ENCODE data around the gene SLC19A1. TPM values are rescaled to one million over a fixed set of nuclear protein-coding genes. Genes with fewer than 3 reads are reported as not detected.
"Not testable (repeated sequence)": the region's sequence is repeated elsewhere in the genome, so short reads cannot be mapped to it uniquely, and the experiment has no call there.

The SLC19A1 gene
- total and polyA plus RNA-seq, 2 donors: 3.5 to 8.9 TPM

- WGBS: 90% methylated on average over 12 of the region's 12 CpGs
- Histone ChIP-seq H3K27ac (ENCODE audit: low read depth in 1 of 2, low read length in 1 of 2) (no peak overlapping the region), H3K4me3 (ENCODE audit: low read length in 2 of 2) (no peak overlapping the region), H3K9me3 (ENCODE audit: control insufficient read depth in 2 of 2, insufficient read depth in 1 of 2, low read length in 1 of 2) (peaks cover 0 to 6% of the 10 kb centered on the region in 2 donors), H3K36me3 (ENCODE audit: control insufficient read depth in 2 of 2, insufficient read depth in 2 of 2, low read length in 1 of 2) (peaks cover 39 to 42% of the 10 kb centered on the region in 2 donors), H3K4me1 (ENCODE audit: control insufficient read depth in 2 of 2, insufficient read depth in 2 of 2, low read length in 2 of 2) (peaks cover 5 to 38% of the 10 kb centered on the region in 2 donors), H3K27me3 (ENCODE audit: control insufficient read depth in 2 of 2, insufficient read depth in 1 of 2, low read length in 1 of 2) (no peaks in the 10 kb centered on the region)
- DNase-seq (ENCODE audit: low read depth in 6 of 9, low spot score in 9 of 9): no peak
These were observed 8.8 kb downstream of the SLC19A1 start for GRCh38 chr21:45533361-45533845.

DNA sequence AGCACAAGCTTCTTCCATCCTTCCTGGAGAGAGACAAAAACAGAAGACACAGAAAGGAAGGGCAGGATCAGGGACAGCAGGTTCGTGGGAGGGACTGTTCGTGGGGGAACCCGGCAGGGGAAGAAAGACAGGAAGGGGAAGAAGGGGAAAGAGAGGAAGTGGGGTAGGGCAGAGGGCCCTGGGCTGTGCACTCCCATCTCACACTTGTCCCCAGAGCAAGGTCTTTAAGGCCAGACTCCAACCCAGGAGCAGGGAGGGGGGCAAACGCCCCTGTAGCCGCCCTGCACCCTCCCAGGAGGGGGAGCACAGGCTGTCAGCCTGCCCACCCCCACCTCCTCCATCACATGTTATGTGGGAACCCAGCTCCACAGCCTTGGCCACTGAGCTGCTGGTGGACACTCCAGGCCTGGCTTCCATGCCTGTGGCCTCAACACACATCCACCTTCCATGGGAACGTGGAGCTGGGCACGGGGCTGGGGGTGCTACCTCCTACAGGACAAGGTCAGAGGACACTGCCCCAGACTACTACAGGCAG lies 9.3 kb downstream of the SLC19A1 start:
- Histone ChIP-seq H3K4me1 (ENCODE audit: control insufficient read depth in 2 of 2, insufficient read depth in 2 of 2, low read length in 2 of 2) (peaks cover 5 to 38% of the 10 kb centered on the region in 2 donors), H3K27me3 (ENCODE audit: control insufficient read depth in 2 of 2, insufficient read depth in 1 of 2, low read length in 1 of 2) (no peaks in the 10 kb centered on the region), H3K36me3 (ENCODE audit: control insufficient read depth in 2 of 2, insufficient read depth in 2 of 2, low read length in 1 of 2) (peaks cover 44% of the 10 kb centered on the region in 2 donors), H3K27ac (ENCODE audit: low read depth in 1 of 2, low read length in 1 of 2) (no peak overlapping the region), H3K9me3 (ENCODE audit: control insufficient read depth in 2 of 2, insufficient read depth in 1 of 2, low read length in 1 of 2) (peaks cover 0 to 6% of the 10 kb centered on the region in 2 donors), H3K4me3 (ENCODE audit: low read length in 2 of 2) (no peak overlapping the region)
- WGBS: 56% methylated on average over 7 of the region's 7 CpGs
- DNase-seq (ENCODE audit: low read depth in 6 of 9, low spot score in 9 of 9): no peak

DNA sequence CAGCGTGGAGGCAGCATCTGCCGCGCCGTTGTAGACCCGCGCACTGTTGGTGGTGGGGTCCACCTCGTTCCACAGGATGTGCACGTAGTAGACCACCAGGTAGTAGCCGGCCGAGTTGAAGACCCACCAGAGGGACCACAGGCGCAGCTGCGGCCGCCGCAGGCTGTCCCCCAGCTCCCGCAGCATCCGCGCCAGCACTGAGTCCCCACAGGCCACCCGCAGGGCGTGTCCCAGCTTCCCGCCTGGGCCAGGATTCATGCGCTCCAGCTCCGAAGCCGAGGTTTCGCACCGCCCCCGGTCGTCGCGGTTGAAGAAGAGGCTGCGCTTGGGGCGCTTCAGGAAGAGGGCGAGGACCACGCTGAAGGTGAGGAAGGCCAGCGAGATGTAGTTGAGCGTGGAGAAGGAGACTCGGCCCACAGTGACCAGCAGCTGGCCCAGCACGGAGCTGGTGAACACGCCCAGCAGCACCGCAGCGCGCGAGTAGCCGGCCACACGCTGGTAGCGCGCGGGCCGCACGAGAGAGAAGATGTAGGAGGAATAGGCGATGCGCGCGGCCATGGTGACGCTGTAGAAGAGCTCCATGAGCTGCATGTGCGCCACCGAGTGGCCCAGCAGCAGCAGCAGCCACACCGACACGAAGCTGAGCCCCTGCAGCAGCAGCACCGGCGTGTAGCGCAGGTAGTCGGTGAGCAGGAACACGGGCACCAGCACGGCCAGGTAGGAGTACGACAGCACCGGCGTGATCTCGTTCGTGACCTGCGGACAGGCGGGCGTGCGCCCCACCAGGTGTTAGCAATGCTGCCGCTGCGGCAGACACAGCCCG lies 10.6 kb downstream of the SLC19A1 start:
- H3K9me3 ChIP-seq (ENCODE audit: control insufficient read depth in 2 of 2, insufficient read depth in 1 of 2, low read length in 1 of 2): peaks cover 0 to 6% of the 10 kb centered on the region in 2 donors
- H3K36me3 ChIP-seq (ENCODE audit: control insufficient read depth in 2 of 2, insufficient read depth in 2 of 2, low read length in 1 of 2): peaks cover 43 to 45% of the 10 kb centered on the region in 2 donors
- no peak overlapping the region for H3K4me3 ChIP-seq (ENCODE audit: low read length in 2 of 2)
- H3K27ac ChIP-seq (ENCODE audit: low read depth in 1 of 2, low read length in 1 of 2): no peak overlapping the region
- no peak for DNase-seq (ENCODE audit: low read depth in 6 of 9, low spot score in 9 of 9)
- no peaks in the 10 kb centered on the region for H3K27me3 ChIP-seq (ENCODE audit: control insufficient read depth in 2 of 2, insufficient read depth in 1 of 2, low read length in 1 of 2)
- H3K4me1 ChIP-seq (ENCODE audit: control insufficient read depth in 2 of 2, insufficient read depth in 2 of 2, low read length in 2 of 2): peaks cover 5 to 38% of the 10 kb centered on the region in 2 donors
- 99% methylated on average over 76 of the region's 76 CpGs for WGBS

GRCh38 chr21:45531114-45531392 lies 11.2 kb downstream of the SLC19A1 start:
- H3K27ac ChIP-seq (ENCODE audit: low read depth in 1 of 2, low read length in 1 of 2); H3K27me3 ChIP-seq (ENCODE audit: control insufficient read depth in 2 of 2, insufficient read depth in 1 of 2, low read length in 1 of 2); DNase-seq (ENCODE audit: low read depth in 6 of 9, low spot score in 9 of 9); H3K9me3 ChIP-seq (ENCODE audit: control insufficient read depth in 2 of 2, insufficient read depth in 1 of 2, low read length in 1 of 2); H3K4me3 ChIP-seq (ENCODE audit: low read length in 2 of 2): not testable (repeated sequence)
- H3K36me3 ChIP-seq (ENCODE audit: control insufficient read depth in 2 of 2, insufficient read depth in 2 of 2, low read length in 1 of 2): peaks cover 40 to 48% of the 10 kb centered on the region in 2 donors
- H3K4me1 ChIP-seq (ENCODE audit: control insufficient read depth in 2 of 2, insufficient read depth in 2 of 2, low read length in 2 of 2): peaks cover 5 to 34% of the 10 kb centered on the region in 2 donors
- WGBS: 96% methylated on average over 17 of the region's 17 CpGs

- Histone ChIP-seq H3K27me3 (ENCODE audit: control insufficient read depth in 2 of 2, insufficient read depth in 1 of 2, low read length in 1 of 2) (no peaks in the 10 kb centered on the region), H3K4me1 (ENCODE audit: control insufficient read depth in 2 of 2, insufficient read depth in 2 of 2, low read length in 2 of 2) (peaks cover 5 to 29% of the 10 kb centered on the region in 2 donors), H3K27ac (ENCODE audit: low read depth in 1 of 2, low read length in 1 of 2) (no peak overlapping the region), H3K4me3 (ENCODE audit: low read length in 2 of 2) (no peak overlapping the region), H3K9me3 (ENCODE audit: control insufficient read depth in 2 of 2, insufficient read depth in 1 of 2, low read length in 1 of 2) (peaks cover 0 to 6% of the 10 kb centered on the region in 2 donors), H3K36me3 (ENCODE audit: control insufficient read depth in 2 of 2, insufficient read depth in 2 of 2, low read length in 1 of 2) (peaks cover 42 to 53% of the 10 kb centered on the region in 2 donors)
- WGBS: 99% methylated on average over 50 of the region's 50 CpGs
- no peak for DNase-seq (ENCODE audit: low read depth in 6 of 9, low spot score in 9 of 9)
These were observed 11.7 kb downstream of the SLC19A1 start for GRCh38 chr21:45530423-45531113.

- Histone ChIP-seq H3K27me3 (ENCODE audit: control insufficient read depth in 2 of 2, insufficient read depth in 1 of 2, low read length in 1 of 2) (no peaks in the 10 kb centered on the region), H3K9me3 (ENCODE audit: control insufficient read depth in 2 of 2, insufficient read depth in 1 of 2, low read length in 1 of 2) (peaks cover 0 to 6% of the 10 kb centered on the region in 2 donors), H3K4me1 (ENCODE audit: control insufficient read depth in 2 of 2, insufficient read depth in 2 of 2, low read length in 2 of 2) (peaks cover 5 to 23% of the 10 kb centered on the region in 2 donors), H3K4me3 (ENCODE audit: low read length in 2 of 2) (no peak overlapping the region), H3K36me3 (ENCODE audit: control insufficient read depth in 2 of 2, insufficient read depth in 2 of 2, low read length in 1 of 2) (peaks cover 48 to 58% of the 10 kb centered on the region in 2 donors), H3K27ac (ENCODE audit: low read depth in 1 of 2, low read length in 1 of 2) (no peak overlapping the region)
- WGBS: 90% methylated on average over 11 of the region's 11 CpGs
- DNase-seq (ENCODE audit: low read depth in 6 of 9, low spot score in 9 of 9): no peak
These were observed 12.3 kb downstream of the SLC19A1 start for GRCh38 chr21:45529785-45530422.

DNA sequence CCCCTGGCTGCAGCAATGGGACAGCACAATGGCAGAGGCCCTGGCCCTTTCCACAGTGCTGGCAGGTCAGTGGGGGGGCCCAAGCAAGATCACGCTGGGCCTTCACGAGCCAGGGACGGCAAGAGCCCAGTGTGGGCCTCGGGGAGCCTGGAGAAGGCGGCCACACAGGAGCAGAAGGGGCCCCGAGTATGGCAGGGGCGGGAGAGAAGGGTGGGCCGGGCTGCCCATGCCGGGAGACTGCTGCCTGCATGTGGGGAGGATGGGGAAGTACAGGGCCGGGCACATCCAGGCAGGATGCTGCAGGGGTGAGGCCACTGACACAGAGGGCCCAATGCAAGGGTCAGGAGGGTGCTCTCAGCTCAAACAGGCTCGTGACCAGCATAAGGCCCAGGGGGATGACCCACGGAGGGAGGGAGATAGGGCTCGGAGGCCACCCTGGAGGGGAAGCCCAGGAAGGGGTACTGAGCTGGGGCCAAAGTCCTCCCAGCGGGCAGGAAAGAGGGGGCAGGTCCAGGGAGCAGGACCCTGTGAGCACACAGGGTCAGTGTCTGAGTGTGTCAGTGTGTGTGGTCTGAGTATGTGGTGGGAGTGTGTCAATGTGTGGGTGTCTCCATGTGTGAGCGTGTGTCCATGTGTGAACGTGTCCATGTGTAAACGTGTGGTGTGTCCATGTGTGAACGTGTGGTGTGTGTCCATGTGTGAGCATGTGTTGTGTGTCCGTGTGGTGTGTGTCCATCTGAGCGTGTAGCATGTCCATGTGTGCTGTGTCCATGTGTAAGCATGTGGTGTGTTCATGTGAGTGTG lies 13.1 kb downstream of the SLC19A1 start:
- Histone ChIP-seq H3K4me1 (ENCODE audit: control insufficient read depth in 2 of 2, insufficient read depth in 2 of 2, low read length in 2 of 2) (peaks cover 5 to 16% of the 10 kb centered on the region in 2 donors), H3K36me3 (ENCODE audit: control insufficient read depth in 2 of 2, insufficient read depth in 2 of 2, low read length in 1 of 2) (peaks cover 49 to 53% of the 10 kb centered on the region in 2 donors), H3K9me3 (ENCODE audit: control insufficient read depth in 2 of 2, insufficient read depth in 1 of 2, low read length in 1 of 2) (peaks cover 0 to 6% of the 10 kb centered on the region in 2 donors), H3K27ac (ENCODE audit: low read depth in 1 of 2, low read length in 1 of 2) (no peak overlapping the region), H3K4me3 (ENCODE audit: low read length in 2 of 2) (no peak overlapping the region), H3K27me3 (ENCODE audit: control insufficient read depth in 2 of 2, insufficient read depth in 1 of 2, low read length in 1 of 2) (no peaks in the 10 kb centered on the region)
- no peak for DNase-seq (ENCODE audit: low read depth in 6 of 9, low spot score in 9 of 9)
- WGBS: 91% methylated on average over 20 of the region's 20 CpGs

GRCh38 chr21:45528028-45528705 lies 14.1 kb downstream of the SLC19A1 start:
- no peak overlapping the region for H3K27ac ChIP-seq (ENCODE audit: low read depth in 1 of 2, low read length in 1 of 2)
- H3K27me3 ChIP-seq (ENCODE audit: control insufficient read depth in 2 of 2, insufficient read depth in 1 of 2, low read length in 1 of 2): no peaks in the 10 kb centered on the region
- no peak for DNase-seq (ENCODE audit: low read depth in 6 of 9, low spot score in 9 of 9)
- H3K4me3 ChIP-seq (ENCODE audit: low read length in 2 of 2): no peak overlapping the region
- H3K36me3 ChIP-seq (ENCODE audit: control insufficient read depth in 2 of 2, insufficient read depth in 2 of 2, low read length in 1 of 2): peaks cover 52 to 54% of the 10 kb centered on the region in 2 donors
- peaks cover 0 to 14% of the 10 kb centered on the region in 2 donors for H3K9me3 ChIP-seq (ENCODE audit: control insufficient read depth in 2 of 2, insufficient read depth in 1 of 2, low read length in 1 of 2)
- WGBS: 89% methylated on average over 18 of the region's 18 CpGs
- peaks cover 3 to 6% of the 10 kb centered on the region in 2 donors for H3K4me1 ChIP-seq (ENCODE audit: control insufficient read depth in 2 of 2, insufficient read depth in 2 of 2, low read length in 2 of 2)

All from thymus (tissue), 11 donors.